PC-3 (cell line): ENCODE measurements around the gene MTA1. TPM values are rescaled to one million over a fixed set of nuclear protein-coding genes. Genes with fewer than 3 reads are reported as not detected.

ENCODE experiments used
- ATAC-seq: fragments of 200-7000 bp; cut with Tn5 transposase; 2 replicates; pipeline ENCODE4 v1.9.1; 2020; ENCODE audit warnings: mild to moderate bottlenecking, moderate library complexity
- BruUV-seq: library from RNA; stranded (reverse); fragments of 400-500 nt; replicated peaks from 2 replicates; lab custom pipeline; 2021; lab: Mats Ljungman, UMichigan
- CTCF ChIA-PET: fragments of 300-600 bp; sonication (Branson Sonifier 250); formaldehyde crosslinking; loops from one replicate; lab custom pipeline; 2022; ENCODE audit warnings: antibody characterized with exemption; lab: Charles Lee
- POLR2A ChIA-PET: fragments of 300-600 bp; sonication (Branson Sonifier 250); formaldehyde crosslinking; loops from one replicate; lab custom pipeline; 2022; ENCODE audit warnings: antibody characterized with exemption; ENCODE audit not compliant: unreplicated experiment; lab: Charles Lee
- DNase-seq: peaks from one replicate; pipeline ENCODE4 v3.0.0-alpha.2; 2015
- H2AFZ ChIP-seq: fragments of 300-600 bp; sonication (generic); 2 replicates; pipeline ENCODE4 v1.6.0; 2016; ENCODE audit warnings: antibody characterized with exemption, low read length
- H3F3A ChIP-seq: fragments of 300-600 bp; sonication (generic); one replicate; pipeline ENCODE4 v1.6.0; 2017; ENCODE audit warnings: antibody characterized with exemption, low read length, control low read depth, mild to moderate bottlenecking; ENCODE audit not compliant: unreplicated experiment
- H3K27ac ChIP-seq: fragments of 300-600 bp; sonication (generic); 2 replicates; pipeline ENCODE4 v1.5.1; 2016; ENCODE audit warnings: mild to moderate bottlenecking, low read length
- H3K27me3 ChIP-seq: fragments of 300-600 bp; sonication (generic); 2 replicates; pipeline ENCODE4 v1.6.1; 2016; ENCODE audit warnings: low read length, mixed read lengths
- H3K36me3 ChIP-seq: fragments of 300-600 bp; sonication (generic); 2 replicates; pipeline ENCODE4 v1.6.1; 2016; ENCODE audit warnings: low read depth, mixed run types, low read length, mixed read lengths
- H3K4me1 ChIP-seq: fragments of 300-600 bp; sonication (generic); 2 replicates; pipeline ENCODE4 v1.5.1; 2016; ENCODE audit warnings: low read length; ENCODE audit not compliant: insufficient read depth
- H3K4me2 ChIP-seq: fragments of 300-600 bp; sonication (generic); 2 replicates; pipeline ENCODE4 v1.6.0; 2016; ENCODE audit warnings: low read length
- H3K4me3 ChIP-seq: fragments of 300-600 bp; sonication (generic); 2 replicates; pipeline ENCODE4 v1.5.1; 2016; ENCODE audit warnings: mild to moderate bottlenecking, low read length, mixed read lengths
- H3K79me2 ChIP-seq: fragments of 300-600 bp; sonication (generic); 2 replicates; pipeline ENCODE4 v1.6.1; 2017; ENCODE audit warnings: low read length, mixed read lengths
- H3K9ac ChIP-seq: fragments of 300-600 bp; sonication (generic); 2 replicates; pipeline ENCODE4 v1.6.0; 2016; ENCODE audit warnings: mild to moderate bottlenecking, low read length
- H3K9me2 ChIP-seq: fragments of 300-600 bp; sonication (generic); replicated peaks from 2 replicates; pipeline ENCODE4 v1.6.1; 2016; ENCODE audit warnings: mixed run types, low read length, mixed read lengths
- H3K9me3 ChIP-seq: fragments of 300-600 bp; sonication (generic); 2 replicates; pipeline ENCODE4 v1.6.1; 2016; ENCODE audit warnings: low read length, mixed read lengths
- H4K20me1 ChIP-seq: fragments of 300-600 bp; sonication (generic); 2 replicates; pipeline ENCODE4 v1.6.1; 2016; ENCODE audit warnings: low read length, mixed read lengths
- EZH2 ChIP-seq: fragments of 300-600 bp; sonication (generic); IDR thresholded peaks from one replicate; pipeline ENCODE4 v1.6.1; 2017; ENCODE audit warnings: antibody characterized with exemption, mild to moderate bottlenecking, low read length; ENCODE audit not compliant: unreplicated experiment
- EZH2phosphoT487 ChIP-seq: fragments of 300-600 bp; sonication (generic); IDR thresholded peaks from 2 replicates; pipeline ENCODE4 v1.6.1; 2018; ENCODE audit warnings: mild to moderate bottlenecking, antibody characterized with exemption, low read length, borderline replicate concordance
- intact Hi-C: fragments of 100-400 bp; cut with micrococcal nuclease; formaldehyde crosslinking; loops from 2 replicates; pipeline ENCODE4 v1.9.0; 2023
- total RNA-seq: library from RNA; depleted of rRNA; stranded (reverse); fragments of >200 nt; gene quantifications from 2 replicates; pipeline ENCODE4 v1.2.3, GENCODE V29; 2014
- TF ChIP-seq, protein P1 (sequence below): fragments of 300-600 bp; sonication (generic); conservative IDR thresholded peaks from 2 replicates; pipeline ENCODE4 v1.5.1; 2017; ENCODE audit warnings: antibody characterized with exemption, low read depth, mild to moderate bottlenecking, low read length

The MTA1 gene
- total RNA-seq, 1 experiment from 2014 or later, result 82.3 TPM

DNA sequence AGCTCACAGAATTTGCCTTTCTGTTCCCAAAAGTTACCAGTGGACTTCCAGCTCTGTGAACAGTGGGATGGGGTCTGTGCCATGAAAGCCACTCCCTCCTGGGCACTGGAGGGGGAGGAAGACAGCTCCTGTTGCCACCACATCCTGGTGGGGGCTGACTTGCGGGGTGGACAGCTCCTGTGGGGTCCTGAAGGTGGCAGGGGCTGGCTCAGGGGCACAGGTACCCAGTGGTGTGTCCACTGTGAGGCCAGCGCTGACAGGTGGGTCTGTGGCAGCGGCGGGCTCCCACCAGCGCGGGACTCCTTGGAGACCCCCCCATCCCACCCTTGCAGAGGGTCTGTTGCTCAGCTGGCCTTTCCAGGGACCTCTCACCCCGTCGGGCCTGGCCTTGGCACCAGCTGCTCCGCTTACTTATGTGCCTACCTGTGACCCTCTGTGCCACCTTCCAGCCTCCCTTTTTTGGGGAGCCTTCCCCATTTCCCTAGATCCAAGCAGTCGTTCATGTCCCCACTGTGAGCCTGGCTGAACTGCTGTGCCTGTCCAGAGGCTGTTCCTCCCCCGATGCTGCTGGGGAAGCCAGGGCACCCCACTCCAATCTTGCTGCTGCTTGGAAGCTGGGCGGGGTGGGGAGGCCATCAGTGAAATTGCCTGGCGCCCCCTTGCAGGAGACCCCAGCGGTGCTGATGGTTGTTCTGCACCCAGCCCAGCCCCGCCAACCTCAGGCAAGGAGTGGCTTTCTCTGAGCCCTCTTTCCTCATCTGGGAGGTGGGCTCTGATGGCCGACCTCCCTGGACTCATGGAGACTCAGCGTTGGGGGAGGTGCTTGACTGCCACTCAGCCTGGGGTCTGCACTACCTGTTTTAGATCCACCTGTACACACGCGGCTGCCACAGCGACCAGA lies 73.6 kb downstream of the MTA1 start:
- POLR2A ChIA-PET, result no interaction called here
- Histone ChIP-seq H3F3A (no peaks in the 10 kb centered on the region), H3K9ac (no peak overlapping the region), H3K79me2 (peaks cover 13% of the 10 kb centered on the region), H2AFZ (no peak overlapping the region), H3K9me3 (no peaks in the 10 kb centered on the region), H3K9me2 (no peaks in the 10 kb centered on the region), H3K27ac (no peak overlapping the region), H3K27me3 (no peaks in the 10 kb centered on the region), H3K4me3 (no peak overlapping the region), H3K4me2 (no peak overlapping the region), H4K20me1 (peaks cover 11% of the 10 kb centered on the region), H3K36me3 (no peaks in the 10 kb centered on the region), H3K4me1 (peaks cover 14% of the 10 kb centered on the region)
- BruUV-seq, result no TSS peak
- intact Hi-C loops, result no loop called here
- DNase-seq (no peak), ATAC-seq (no peak)
- TF ChIP-seq, protein P1, sequence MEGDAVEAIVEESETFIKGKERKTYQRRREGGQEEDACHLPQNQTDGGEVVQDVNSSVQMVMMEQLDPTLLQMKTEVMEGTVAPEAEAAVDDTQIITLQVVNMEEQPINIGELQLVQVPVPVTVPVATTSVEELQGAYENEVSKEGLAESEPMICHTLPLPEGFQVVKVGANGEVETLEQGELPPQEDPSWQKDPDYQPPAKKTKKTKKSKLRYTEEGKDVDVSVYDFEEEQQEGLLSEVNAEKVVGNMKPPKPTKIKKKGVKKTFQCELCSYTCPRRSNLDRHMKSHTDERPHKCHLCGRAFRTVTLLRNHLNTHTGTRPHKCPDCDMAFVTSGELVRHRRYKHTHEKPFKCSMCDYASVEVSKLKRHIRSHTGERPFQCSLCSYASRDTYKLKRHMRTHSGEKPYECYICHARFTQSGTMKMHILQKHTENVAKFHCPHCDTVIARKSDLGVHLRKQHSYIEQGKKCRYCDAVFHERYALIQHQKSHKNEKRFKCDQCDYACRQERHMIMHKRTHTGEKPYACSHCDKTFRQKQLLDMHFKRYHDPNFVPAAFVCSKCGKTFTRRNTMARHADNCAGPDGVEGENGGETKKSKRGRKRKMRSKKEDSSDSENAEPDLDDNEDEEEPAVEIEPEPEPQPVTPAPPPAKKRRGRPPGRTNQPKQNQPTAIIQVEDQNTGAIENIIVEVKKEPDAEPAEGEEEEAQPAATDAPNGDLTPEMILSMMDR, result no peak
- no peak for TF ChIP-seq EZH2
- no peak for TF ChIP-seq EZH2phosphoT487
- CTCF ChIA-PET, result no interaction called here

DNA sequence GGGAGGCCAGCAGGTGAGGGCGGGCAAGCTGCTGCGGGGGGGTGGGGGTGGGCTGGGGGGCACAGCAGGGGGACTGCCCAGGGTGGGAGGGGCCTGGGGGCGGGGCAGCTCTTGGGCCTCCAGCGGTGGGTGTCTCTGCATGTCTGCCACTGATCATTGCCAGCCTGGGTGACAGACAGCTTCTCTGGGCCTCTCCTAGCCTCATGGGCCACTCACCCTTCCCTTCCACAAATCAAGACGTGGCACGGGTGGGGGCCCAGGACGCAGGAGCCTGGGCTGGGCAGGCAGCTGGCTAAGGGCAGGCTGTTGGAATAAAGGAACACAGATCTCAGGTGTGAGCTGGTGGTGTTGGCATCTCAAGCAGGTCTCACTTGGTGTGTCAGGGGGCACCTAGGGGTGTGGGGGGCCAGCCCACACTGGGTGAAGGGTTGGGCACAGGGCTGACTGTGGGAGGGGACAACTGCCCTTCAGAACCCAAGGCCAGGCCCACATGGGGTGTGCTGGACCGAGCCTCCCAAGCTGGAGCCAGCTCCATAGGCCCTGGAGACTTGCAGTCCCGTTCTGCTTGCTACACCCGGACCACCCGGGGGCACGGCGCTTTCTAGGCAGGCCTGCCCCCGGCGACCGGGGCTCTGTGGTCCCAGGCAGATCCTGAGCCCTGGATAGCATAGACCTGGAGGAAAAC lies 74.4 kb downstream of the MTA1 start:
- intact Hi-C loops, result no loop called here

More for the DNA sequence above, 74.4 kb downstream of the MTA1 start:
- H3F3A ChIP-seq, result no peaks in the 10 kb centered on the region
- no peak overlapping the region for H2AFZ ChIP-seq
- peaks cover 11% of the 10 kb centered on the region for H4K20me1 ChIP-seq
- H3K27ac ChIP-seq, result no peak overlapping the region
- BruUV-seq, result no TSS peak
- ChIA-PET CTCF (no interaction called here), POLR2A (interaction anchor here (0.6 kb wide), 1 partner anchor 19 kb away, joined by 3 read pairs; no protein-coding TSS in a partner anchor)
- TF ChIP-seq, protein P1, result no peak
- no peak for TF ChIP-seq EZH2
- TF ChIP-seq EZH2phosphoT487, result no peak
- H3K4me1 ChIP-seq, result peaks cover 10% of the 10 kb centered on the region
- ATAC-seq (no peak), DNase-seq (no peak)
- H3K4me2 ChIP-seq, result no peak overlapping the region
- H3K36me3 ChIP-seq, result no peaks in the 10 kb centered on the region
- no peak overlapping the region for H3K9ac ChIP-seq
- no peaks in the 10 kb centered on the region for H3K9me2 ChIP-seq
- no peak overlapping the region for H3K4me3 ChIP-seq
- no peaks in the 10 kb centered on the region for H3K9me3 ChIP-seq
- peaks cover 13% of the 10 kb centered on the region for H3K79me2 ChIP-seq
- H3K27me3 ChIP-seq, result no peaks in the 10 kb centered on the region
